ENCODE measurements around the gene ABCB8. TPM values are rescaled to one million over a fixed set of nuclear protein-coding genes. Genes with fewer than 3 reads are reported as not detected.

ABCB8 gene
- total RNA-seq: 27.6 TPM
- long read RNA-seq, full-length matches to known transcripts: 29 of 55 reads
- long read RNA-seq, partial matches to known transcripts: 16 of 55 reads
- long read RNA-seq, other reads (novel, unspliced or antisense): 10 of 55 reads

DNA sequence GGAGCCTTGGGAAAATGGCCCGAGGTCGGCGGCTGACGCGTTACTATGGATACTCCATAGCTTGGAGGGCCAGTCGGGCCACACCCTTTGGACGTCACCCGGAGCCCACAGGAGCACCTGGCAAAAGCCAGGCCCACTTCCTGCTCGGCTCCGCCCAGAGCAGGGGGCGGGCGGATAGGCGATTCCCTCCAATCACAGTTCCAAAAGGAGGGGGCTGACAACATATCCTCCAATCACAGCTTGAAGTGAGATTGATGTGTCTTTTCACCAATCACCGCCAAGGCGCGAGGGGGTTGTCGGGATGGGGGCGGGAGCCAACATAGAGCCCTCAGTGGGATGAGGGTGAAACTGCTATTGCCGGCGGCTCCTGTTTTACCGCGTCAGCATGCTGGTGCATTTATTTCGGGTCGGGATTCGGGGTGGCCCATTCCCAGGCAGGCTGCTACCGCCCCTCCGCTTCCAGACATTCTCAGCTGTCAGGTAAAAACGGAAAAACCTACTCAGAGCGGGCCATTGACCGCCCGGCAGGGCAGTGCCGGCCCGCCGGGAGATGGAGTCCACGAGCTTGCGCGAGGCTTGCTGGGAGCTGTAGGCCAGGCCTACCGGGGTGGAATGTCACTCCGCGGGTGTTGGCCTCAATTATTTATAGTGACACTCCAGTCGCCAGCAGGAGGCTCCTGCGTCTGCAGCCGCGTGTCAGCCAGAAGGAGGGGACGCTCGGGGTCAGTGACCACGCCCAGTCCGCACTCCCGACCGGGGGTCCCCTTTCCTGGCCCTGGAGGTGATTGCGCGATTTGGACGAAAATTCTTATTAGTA lies at the start of gene ABCB8:
TSS of gene ABCB8 (plus strand) at position 320 of the 817 bp plus-strand sequence. CDS start at position 386, 66 bp downstream.
- DNase-seq (ENCODE audit: low spot score): peak; percentile 96

DNA sequence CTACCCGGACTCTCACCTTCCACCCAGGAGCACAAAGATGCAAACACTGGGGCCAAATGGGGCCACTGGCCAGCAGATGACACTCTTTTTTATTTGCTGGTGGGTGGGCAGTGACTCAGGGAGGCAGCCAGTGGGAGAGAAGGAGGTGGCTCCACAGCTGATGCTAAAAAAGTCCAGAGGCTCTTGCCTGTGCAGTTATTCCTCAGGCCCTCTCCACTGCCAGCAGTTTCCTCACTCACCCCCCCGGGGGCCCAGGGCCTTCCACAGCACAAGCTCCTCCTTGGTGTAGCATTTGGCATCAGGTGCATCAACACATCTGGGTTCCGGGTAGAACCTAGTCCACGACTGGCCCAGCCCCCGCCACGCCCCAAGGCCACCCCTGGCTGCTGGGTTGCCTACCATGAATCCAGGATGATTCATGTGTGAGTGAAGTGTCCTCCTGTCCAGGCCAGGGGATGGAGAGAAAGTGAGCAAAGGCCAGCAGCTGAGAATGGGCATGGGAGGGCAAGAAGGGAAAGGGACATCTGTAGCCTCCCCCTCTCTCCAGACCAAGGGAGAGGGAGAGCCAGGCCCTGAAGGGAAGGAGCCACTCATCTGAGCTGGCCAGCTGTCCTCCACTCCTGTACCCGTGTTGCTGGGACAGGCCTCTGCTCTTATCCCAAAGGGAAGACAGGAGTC lies 48.4 kb upstream of the ABCB8 start:
- no peak for DNase-seq (ENCODE audit: low spot score)

DNA sequence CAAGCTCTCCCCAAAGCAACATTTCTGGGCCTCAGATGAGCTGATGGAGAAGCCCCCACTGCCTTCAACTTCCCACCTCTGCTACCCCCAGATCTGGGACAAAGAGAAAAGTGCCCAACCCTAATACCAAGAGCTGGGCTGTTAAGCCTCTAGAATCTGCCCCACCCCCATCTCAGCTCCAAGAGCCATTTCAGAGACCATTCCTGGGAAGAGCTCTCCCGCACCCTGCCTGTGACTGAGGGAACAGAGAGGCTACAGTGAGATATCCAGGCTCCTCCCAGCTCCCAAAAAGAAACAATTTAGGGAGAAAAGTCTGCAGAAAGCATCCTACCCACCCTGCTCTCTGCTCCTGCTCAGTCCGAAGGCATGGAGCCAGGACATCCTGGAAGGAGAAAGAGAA lies 47.6 kb upstream of the ABCB8 start:
- DNase-seq (ENCODE audit: low spot score): no peak

DNA sequence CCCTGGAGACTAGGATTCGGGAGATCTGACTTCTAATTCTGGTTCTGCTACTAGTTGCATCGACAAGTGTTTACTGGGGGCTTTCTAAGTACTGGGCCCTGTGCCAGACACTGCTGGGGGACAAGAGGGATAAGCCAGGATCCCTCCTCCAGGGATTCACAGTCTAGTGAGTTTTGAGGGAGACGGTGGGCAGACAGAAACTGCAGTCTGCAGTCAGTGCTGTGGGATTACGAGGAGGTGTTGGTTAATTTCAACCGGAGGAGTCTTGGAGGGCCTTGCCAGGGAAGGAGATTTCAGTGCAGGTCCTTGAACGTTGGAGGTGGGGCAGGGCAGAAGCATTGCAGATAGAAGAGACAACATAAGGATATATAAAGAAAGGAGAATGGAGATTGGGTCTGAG lies 46.6 kb upstream of the ABCB8 start:
- DNase-seq (ENCODE audit: low spot score): no peak

DNA sequence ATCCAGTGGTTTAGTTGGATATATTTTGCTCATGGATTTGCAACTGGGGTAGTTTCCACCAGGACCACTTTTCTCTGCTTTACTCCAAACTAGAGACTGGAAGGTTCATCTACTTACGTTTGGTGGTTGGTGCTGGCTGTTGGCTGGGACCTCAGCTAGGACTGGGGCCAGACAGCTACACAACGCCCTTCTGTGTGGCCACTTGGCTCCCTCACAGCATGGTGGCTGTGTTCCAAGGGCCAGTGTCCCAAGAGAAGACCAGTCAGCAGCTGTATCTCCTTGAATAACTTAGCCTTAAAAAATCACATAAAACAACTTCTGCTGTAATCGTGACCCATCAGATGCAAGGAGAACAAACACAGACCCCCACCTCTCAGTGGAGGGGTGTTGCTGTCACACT lies 45.9 kb upstream of the ABCB8 start:
- no peak for DNase-seq (ENCODE audit: low spot score)

- DNase-seq (ENCODE audit: low spot score): no peak
Observed at GRCh38 chr7:150983893-150984368, 44.3 kb upstream of the ABCB8 start.

- DNase-seq (ENCODE audit: low spot score): no peak
Observed at GRCh38 chr7:150986099-150986512, 42.1 kb upstream of the ABCB8 start.

GRCh38 chr7:150986556-150986955 lies 41.7 kb upstream of the ABCB8 start:
- DNase-seq (ENCODE audit: low spot score): no peak

DNA sequence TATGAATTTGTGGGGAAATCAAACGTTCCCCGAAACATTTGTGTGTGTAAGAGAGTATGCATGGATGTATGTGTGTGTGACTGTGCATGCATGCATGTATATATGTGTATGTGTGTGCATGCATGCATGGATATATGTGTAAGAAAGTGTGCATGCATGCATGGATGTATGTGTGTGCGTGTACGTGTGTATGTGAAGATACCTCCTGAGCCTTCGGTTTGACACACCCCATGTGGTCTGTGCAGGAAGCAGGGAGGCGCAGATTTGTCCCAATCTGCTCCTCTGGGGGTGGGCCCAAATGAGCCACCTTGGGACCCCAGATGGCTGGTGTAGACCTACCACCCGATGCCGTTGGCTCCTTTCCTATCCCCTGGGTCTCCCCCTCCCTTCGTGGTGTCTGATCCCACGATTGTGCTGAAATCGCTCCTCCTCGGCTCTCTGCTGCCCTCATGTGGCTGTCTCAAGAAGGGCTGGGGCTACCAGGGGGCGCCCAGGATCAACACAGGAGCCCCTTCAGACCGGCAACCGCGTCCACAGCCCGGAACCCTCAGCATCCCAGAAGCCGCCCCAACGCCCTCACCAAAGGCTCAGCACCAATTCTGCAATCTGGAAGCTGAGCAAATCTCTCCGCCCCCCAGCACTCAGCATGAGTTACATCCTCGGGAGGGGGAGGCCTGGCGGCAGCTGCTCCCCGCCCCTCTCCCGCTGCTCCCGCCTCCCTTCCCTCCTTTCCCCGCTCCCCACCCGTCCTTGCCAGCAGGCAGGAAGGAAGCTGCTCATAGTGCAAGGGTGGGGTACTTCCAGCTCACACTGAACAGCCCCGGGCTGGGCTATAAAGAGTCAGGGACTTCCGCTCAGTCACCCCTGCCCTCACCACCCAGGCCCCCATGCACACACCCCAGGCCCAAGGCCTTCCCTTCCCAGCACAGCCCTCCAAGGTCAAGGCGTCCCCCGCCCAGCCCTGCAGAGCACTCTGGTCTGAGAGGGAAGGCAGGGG lies 39.7 kb upstream of the ABCB8 start:
- no peak for DNase-seq (ENCODE audit: low spot score)

DNA sequence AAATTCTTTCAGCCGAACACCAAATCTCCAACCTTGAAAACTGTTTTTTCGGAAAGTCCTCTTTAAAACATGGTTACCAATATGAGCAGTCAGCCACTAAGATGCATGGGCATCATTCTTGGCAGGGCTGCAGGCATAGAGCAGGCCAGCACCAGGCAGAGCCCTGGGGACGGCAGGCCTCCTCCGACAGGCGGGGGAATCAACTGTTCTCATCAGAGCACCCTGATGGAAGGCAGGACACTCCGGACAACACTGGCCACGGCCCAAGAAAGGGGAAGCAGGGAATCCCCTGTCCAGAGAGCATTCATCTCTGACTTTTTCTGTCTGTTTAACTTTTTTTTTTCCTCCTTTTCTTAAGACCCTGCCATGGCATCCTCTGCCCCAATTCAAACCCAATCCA lies 38.8 kb upstream of the ABCB8 start:
- no peak for DNase-seq (ENCODE audit: low spot score)

- DNase-seq (ENCODE audit: low spot score): no peak
Observed at GRCh38 chr7:150990416-150991186, 37.6 kb upstream of the ABCB8 start, which contains the start of gene NOS3. Gene NOS3 (plus strand): TSS chr7:150991017. CDS start chr7:150993804, 2,787 bp downstream.

DNA sequence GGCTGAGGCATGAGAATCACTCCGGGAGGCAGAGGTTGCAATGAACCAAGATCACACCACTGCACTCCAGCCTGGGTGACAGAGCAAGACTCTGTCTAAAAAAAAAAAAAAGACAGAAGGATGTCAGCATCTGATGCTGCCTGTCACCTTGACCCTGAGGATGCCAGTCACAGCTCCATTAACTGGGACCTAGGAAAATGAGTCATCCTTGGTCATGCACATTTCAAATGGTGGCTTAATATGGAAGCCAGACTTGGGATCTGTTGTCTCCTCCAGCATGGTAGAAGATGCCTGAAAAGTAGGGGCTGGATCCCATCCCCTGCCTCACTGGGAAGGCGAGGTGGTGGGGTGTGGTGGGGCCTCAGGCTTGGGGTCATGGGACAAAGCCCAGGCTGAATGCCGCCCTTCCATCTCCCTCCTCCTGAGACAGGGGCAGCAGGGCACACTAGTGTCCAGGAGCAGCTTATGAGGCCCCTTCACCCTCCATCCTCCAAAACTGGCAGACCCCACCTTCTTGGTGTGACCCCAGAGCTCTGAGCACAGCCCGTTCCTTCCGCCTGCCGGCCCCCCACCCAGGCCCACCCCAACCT lies 36.1 kb upstream of the ABCB8 start:
- DNase-seq (ENCODE audit: low spot score): no peak

DNA sequence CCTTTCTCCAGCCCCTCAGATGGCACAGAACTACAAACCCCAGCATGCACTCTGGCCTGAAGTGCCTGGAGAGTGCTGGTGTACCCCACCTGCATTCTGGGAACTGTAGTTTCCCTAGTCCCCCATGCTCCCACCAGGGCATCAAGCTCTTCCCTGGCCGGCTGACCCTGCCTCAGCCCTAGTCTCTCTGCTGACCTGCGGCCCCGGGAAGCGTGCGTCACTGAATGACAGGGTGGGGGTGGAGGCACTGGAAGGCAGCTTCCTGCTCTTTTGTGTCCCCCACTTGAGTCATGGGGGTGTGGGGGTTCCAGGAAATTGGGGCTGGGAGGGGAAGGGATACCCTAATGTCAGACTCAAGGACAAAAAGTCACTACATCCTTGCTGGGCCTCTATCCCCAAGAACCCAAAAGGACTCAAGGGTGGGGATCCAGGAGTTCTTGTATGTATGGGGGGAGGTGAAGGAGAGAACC lies 35.4 kb upstream of the ABCB8 start:
- DNase-seq (ENCODE audit: low spot score): no peak

- DNase-seq (ENCODE audit: low spot score): no peak
Observed at GRCh38 chr7:150993511-150993910, 34.7 kb upstream of the ABCB8 start.

GRCh38 chr7:150994141-150994837 lies 34.0 kb upstream of the ABCB8 start:
- no peak for DNase-seq (ENCODE audit: low spot score)

DNA sequence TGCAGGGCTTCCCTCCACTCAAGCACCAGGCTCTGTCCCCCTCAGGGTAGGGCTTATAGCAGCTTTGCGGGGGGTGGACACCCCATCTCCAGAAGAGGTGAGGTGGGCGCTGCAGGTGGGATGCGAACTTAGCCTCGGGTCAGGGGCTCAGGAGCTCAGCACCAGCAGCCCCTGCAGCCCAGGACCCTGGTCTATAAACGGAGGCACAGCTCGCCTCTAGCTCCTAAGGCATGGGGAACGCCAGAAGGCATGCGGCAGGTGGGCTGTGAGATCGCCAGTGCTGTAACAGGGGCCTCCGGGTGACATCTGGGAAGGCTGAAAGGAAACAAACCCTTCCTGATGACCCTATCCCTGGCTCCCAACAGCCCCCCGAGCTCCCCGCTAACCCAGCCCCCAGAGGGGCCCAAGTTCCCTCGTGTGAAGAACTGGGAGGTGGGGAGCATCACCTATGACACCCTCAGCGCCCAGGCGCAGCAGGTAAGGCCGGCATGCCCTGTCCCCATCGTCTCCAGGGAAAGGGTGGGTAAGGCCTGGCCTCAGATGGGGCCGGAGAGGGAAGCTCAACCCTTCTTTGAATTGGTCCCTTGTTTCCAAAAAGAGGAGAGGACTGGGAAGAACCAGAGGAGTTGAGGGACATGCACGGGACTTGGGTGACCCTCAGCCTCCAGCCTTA lies 33.3 kb upstream of the ABCB8 start:
- no peak for DNase-seq (ENCODE audit: low spot score)

GRCh38 chr7:150996376-150997074 lies 31.7 kb upstream of the ABCB8 start:
- no peak for DNase-seq (ENCODE audit: low spot score)

DNA sequence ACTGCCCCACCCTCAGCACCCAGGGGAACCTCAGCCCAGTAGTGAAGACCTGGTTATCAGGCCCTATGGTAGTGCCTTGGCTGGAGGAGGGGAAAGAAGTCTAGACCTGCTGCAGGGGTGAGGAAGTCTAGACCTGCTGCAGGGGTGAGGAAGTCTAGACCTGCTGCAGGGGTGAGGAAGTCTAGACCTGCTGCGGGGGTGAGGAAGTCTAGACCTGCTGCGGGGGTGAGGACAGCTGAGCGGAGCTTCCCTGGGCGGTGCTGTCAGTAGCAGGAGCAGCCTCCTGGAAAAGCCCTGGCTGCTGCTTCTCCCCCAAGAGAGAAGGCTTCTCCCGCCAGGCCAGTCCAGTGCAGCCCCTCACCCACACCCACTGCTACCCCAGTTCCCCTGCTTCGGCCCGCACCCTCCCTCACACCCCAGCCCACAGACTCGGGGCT lies 31.2 kb upstream of the ABCB8 start:
- DNase-seq (ENCODE audit: low spot score): no peak
